Panc1 (cell line): Measurements from ENCODE around the gene EVA1C. TPM values are rescaled to one million over a fixed set of nuclear protein-coding genes. Genes with fewer than 3 reads are reported as not detected.

Experiments
- ATAC-seq: fragments of 200-7000 bp; cut with Tn5 transposase; 2 replicates; pipeline ENCODE4 v1.9.1; 2020; ENCODE audit warnings: mild to moderate bottlenecking, moderate library complexity
- BruUV-seq: library from RNA; stranded (reverse); fragments of 400-500 nt; replicated peaks from 2 replicates; lab custom pipeline; 2021; lab: Mats Ljungman, UMichigan
- CTCF ChIA-PET: fragments of 300-600 bp; sonication (Branson Sonifier 250); formaldehyde crosslinking; loops from one replicate; lab custom pipeline; 2022; ENCODE audit warnings: antibody characterized with exemption; lab: Charles Lee
- POLR2A ChIA-PET: fragments of 300-600 bp; sonication (Branson Sonifier 250); formaldehyde crosslinking; loops from one replicate; lab custom pipeline; 2022; ENCODE audit warnings: antibody characterized with exemption; lab: Charles Lee
- DNase-seq: peaks from one replicate; pipeline ENCODE4 v3.0.0-alpha.2; 2010; ENCODE audit warnings: low read depth, low spot score
- H3K27ac ChIP-seq: 2 replicates; pipeline ENCODE4 v1.5.1; 2011; ENCODE audit warnings: mild to moderate bottlenecking, low read length, inconsistent platforms
- H3K27me3 ChIP-seq: fragments of 200-500 bp; sonication (Bioruptor generic); 2 replicates; pipeline ENCODE4 v1.6.0; 2014; ENCODE audit warnings: low read length, inconsistent platforms; ENCODE audit not compliant: control insufficient read depth, insufficient read depth
- H3K36me3 ChIP-seq: fragments of 200-500 bp; sonication (Bioruptor generic); 2 replicates; pipeline ENCODE4 v1.5.1; 2014; ENCODE audit warnings: inconsistent platforms, mild to moderate bottlenecking, low read length, moderate library complexity; ENCODE audit not compliant: control insufficient read depth, insufficient read depth
- H3K4me1 ChIP-seq: 2 replicates; pipeline ENCODE4 v1.5.1; 2011; ENCODE audit warnings: inconsistent platforms, mild to moderate bottlenecking, low read length, moderate library complexity; ENCODE audit not compliant: control insufficient read depth, insufficient read depth
- H3K4me3 ChIP-seq, 2 experiments: 2 replicates each; pipeline ENCODE4 v1.5.1; 2011 to 2012; ENCODE audit warnings: low read depth in 2 of 2, low read length in 2 of 2, mild to moderate bottlenecking in 2 of 2, inconsistent platforms in 1 of 2, moderate library complexity in 1 of 2
- H3K9me3 ChIP-seq: fragments of 200-500 bp; sonication (Bioruptor generic); 2 replicates; pipeline ENCODE4 v1.5.1; 2014; ENCODE audit warnings: low read depth, mild to moderate bottlenecking, inconsistent platforms, low read length, moderate library complexity; ENCODE audit not compliant: control insufficient read depth, insufficient read depth
- POLR2AphosphoS5 ChIP-seq: IDR thresholded peaks from 2 replicates; pipeline ENCODE4 v1.6.1; 2012; ENCODE audit warnings: mild to moderate bottlenecking, low read depth, low read length, moderate library complexity
- REST ChIP-seq, 2 experiments: IDR thresholded peaks; 2 replicates each; pipeline ENCODE4 v1.6.1; 2011 to 2012; ENCODE audit warnings: low read depth in 2 of 2, control low read depth in 1 of 2, low read length in 1 of 2, mild to moderate bottlenecking in 1 of 2, moderate library complexity in 1 of 2; ENCODE audit not compliant: insufficient read depth in 1 of 2
- SIN3A ChIP-seq: IDR thresholded peaks from 2 replicates; pipeline ENCODE4 v1.6.1; 2012; ENCODE audit warnings: low read depth, mild to moderate bottlenecking, low read length, moderate library complexity, borderline replicate concordance; ENCODE audit not compliant: insufficient read depth
- TCF7L2 ChIP-seq: IDR thresholded peaks from 2 replicates; pipeline ENCODE4 v1.6.1; 2011; ENCODE audit warnings: mild to moderate bottlenecking, low read depth, low read length, inconsistent platforms
- in situ Hi-C: cut with HindIII; loops from 2 replicates; pipeline ENCODE4 v1.10.0; 2016; ENCODE audit warnings: low sequenced_read_pairs, low pct_unique_long_range_greater_than_20kb
- intact Hi-C: fragments of 100-400 bp; cut with micrococcal nuclease; formaldehyde crosslinking; loops from one replicate; pipeline ENCODE4 v1.10.0; 2022; ENCODE audit not compliant: unreplicated experiment
- total RNA-seq: library from RNA; stranded (reverse); gene quantifications from one replicate; pipeline ENCODE4 v1.2.1, GENCODE V29; 2021; ENCODE audit not compliant: unreplicated experiment
- TF ChIP-seq, protein P1 (sequence below): fragments of 450-650 bp; IDR thresholded peaks from 2 replicates; pipeline ENCODE4 v1.5.1; 2017; ENCODE audit warnings: mild to moderate bottlenecking

Gene EVA1C
- total RNA-seq, 1 experiment from 2014 or later: 2.8 TPM

- in situ Hi-C loops (no loop called here), intact Hi-C loops (loop anchor here (5.0 kb wide), 1 partner anchor 152 kb away; no protein-coding TSS in a partner anchor)
- ATAC-seq (no peak), DNase-seq (no peak)
- Histone ChIP-seq H3K4me3 (no peak overlapping the region), H3K36me3 (no peaks in the 10 kb centered on the region), H3K9me3 (no peaks in the 10 kb centered on the region), H3K27me3 (peaks cover 2% of the 10 kb centered on the region; the same call in 1 of the 2 replicates), H3K27ac (no peak overlapping the region), H3K4me1 (peaks cover 4% of the 10 kb centered on the region; the same call in 1 of the 2 replicates)
- no TSS peak for BruUV-seq
- TF ChIP-seq SIN3A: no peak
- no peak for TF ChIP-seq REST (IDR thresholded peaks at IDR 0.05; ENCODE audit: insufficient read depth in 1 of 2, low read depth in 2 of 2, low read length in 1 of 2)
- ChIA-PET POLR2A (interaction anchor here (0.6 kb wide), 1 partner anchor 611 kb away, joined by 10 read pairs; no protein-coding TSS in a partner anchor), CTCF (no interaction called here)
Measured at GRCh38 chr21:32410291-32410690, 2.2 kb upstream of the EVA1C start.

DNA sequence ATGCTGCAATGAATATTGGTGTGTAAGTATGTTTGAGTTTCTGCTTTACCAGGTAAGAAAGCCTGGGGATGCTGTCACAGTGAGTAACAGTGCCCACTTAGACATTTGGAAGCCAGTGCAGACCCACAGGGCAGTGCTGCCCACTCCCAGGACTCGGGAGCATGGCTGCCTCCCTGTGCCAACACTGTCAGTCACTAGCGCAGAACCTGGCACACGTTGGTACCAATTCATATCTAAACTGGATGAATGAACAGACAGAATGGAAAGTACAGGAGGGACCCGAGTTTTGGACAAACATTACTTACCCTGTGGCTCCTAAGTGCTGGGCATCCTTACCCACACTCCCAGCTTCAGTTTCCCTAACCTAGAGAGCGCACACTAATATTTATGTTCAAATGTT, 1.6 kb upstream of the EVA1C start:
- DNase-seq (no peak), ATAC-seq (no peak)
- intact Hi-C loops (loop anchor here (5.0 kb wide), 1 partner anchor 151 kb away; no protein-coding TSS in a partner anchor), in situ Hi-C loops (no loop called here)
- ChIA-PET POLR2A (no interaction called here), CTCF (no interaction called here)
- Histone ChIP-seq H3K9me3 (no peaks in the 10 kb centered on the region), H3K4me1 (peaks cover 4% of the 10 kb centered on the region; the same call in 1 of the 2 replicates), H3K27me3 (peaks cover 2% of the 10 kb centered on the region; the same call in 1 of the 2 replicates), H3K4me3 (no peak overlapping the region), H3K27ac (no peak overlapping the region), H3K36me3 (no peaks in the 10 kb centered on the region)
- no TSS peak for BruUV-seq
- TF ChIP-seq TCF7L2 (no peak), SIN3A (no peak), REST (IDR thresholded peaks at IDR 0.05; ENCODE audit: insufficient read depth in 1 of 2, low read depth in 2 of 2, low read length in 1 of 2) (no peak), POLR2AphosphoS5 (no peak)
- TF ChIP-seq, protein P1, sequence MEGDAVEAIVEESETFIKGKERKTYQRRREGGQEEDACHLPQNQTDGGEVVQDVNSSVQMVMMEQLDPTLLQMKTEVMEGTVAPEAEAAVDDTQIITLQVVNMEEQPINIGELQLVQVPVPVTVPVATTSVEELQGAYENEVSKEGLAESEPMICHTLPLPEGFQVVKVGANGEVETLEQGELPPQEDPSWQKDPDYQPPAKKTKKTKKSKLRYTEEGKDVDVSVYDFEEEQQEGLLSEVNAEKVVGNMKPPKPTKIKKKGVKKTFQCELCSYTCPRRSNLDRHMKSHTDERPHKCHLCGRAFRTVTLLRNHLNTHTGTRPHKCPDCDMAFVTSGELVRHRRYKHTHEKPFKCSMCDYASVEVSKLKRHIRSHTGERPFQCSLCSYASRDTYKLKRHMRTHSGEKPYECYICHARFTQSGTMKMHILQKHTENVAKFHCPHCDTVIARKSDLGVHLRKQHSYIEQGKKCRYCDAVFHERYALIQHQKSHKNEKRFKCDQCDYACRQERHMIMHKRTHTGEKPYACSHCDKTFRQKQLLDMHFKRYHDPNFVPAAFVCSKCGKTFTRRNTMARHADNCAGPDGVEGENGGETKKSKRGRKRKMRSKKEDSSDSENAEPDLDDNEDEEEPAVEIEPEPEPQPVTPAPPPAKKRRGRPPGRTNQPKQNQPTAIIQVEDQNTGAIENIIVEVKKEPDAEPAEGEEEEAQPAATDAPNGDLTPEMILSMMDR: no peak
